Measurements from ENCODE around the gene RPL7L1.

- TF ChIP-seq CTCF (conservative IDR thresholded peaks at IDR 0.05 in 1 of 2, IDR thresholded peaks at IDR 0.05 in 1 of 2; ENCODE audit: extremely low read depth in 1 of 2, insufficient read depth in 1 of 2, low read depth in 1 of 2, low read length in 2 of 2), result no peak
- TF ChIP-seq EZH2 (IDR thresholded peaks at IDR 0.05; ENCODE audit: borderline replicate concordance, low read length), result no peak
These were observed 9.1 kb upstream of the RPL7L1 start for GRCh38 chr6:42870145-42870936.

Measured in mammary epithelial cell (primary cell).